Endothelial cell of umbilical vein (primary cell): ENCODE measurements around the gene UVRAG. TPM values are rescaled to one million over a fixed set of nuclear protein-coding genes. Genes with fewer than 3 reads are reported as not detected.

Experiments
- BruUV-seq: library from RNA; stranded (reverse); fragments of 400-500 nt; replicated peaks from 2 replicates; lab custom pipeline; 2021; lab: Mats Ljungman, UMichigan
- CTCF ChIA-PET: fragments of 300-600, 350-600 bp; sonication (Branson Sonifier 250); formaldehyde crosslinking; loops from one replicate; lab custom pipeline; 2021; ENCODE audit warnings: antibody characterized with exemption, inconsistent platforms; lab: Charles Lee
- POLR2A ChIA-PET: fragments of 300-600, 350-600 bp; sonication (Branson Sonifier 250); formaldehyde crosslinking; loops from one replicate; lab custom pipeline; 2021; ENCODE audit warnings: antibody characterized with exemption, inconsistent platforms; lab: Charles Lee
- DNase-seq: peaks from one replicate; pipeline ENCODE4 v3.0.0-alpha.2; 2011; ENCODE audit warnings: low read depth, low spot score
- FAIRE-seq: peaks from 2 replicates; lab custom pipeline; 2011; peaks lifted over from hg19 to GRCh38; lab: Jason Lieb, UNC
- H2AFZ ChIP-seq: 2 replicates; pipeline ENCODE4 v1.6.0; 2012; ENCODE audit warnings: low read depth, low read length, control low read depth, inconsistent platforms
- H3K27ac ChIP-seq: 2 replicates; pipeline ENCODE4 v1.5.1; 2011; ENCODE audit warnings: low read depth, mild to moderate bottlenecking, control low read depth, low read length, moderate library complexity; ENCODE audit not compliant: insufficient read depth
- H3K27me3 ChIP-seq, 2 experiments: 2 replicates each; pipeline versions ENCODE4 v1.6.0 to v1.6.1; 2011; ENCODE audit warnings: low read length in 2 of 2, mixed read lengths in 1 of 2; ENCODE audit not compliant: control insufficient read depth in 2 of 2, insufficient read depth in 2 of 2
- H3K36me3 ChIP-seq, 2 experiments: 2 replicates in 1 of 2; 3 replicates in 1 of 2; pipeline ENCODE4 v1.5.1; 2011; ENCODE audit warnings: low read length in 2 of 2, mild to moderate bottlenecking in 1 of 2, moderate library complexity in 1 of 2; ENCODE audit not compliant: control insufficient read depth in 2 of 2, insufficient read depth in 2 of 2; ENCODE audit errors: extremely low read depth in 1 of 2
- H3K4me1 ChIP-seq: 3 replicates; pipeline ENCODE4 v1.5.1; 2011; ENCODE audit warnings: mild to moderate bottlenecking, low read length; ENCODE audit not compliant: control insufficient read depth, insufficient read depth; ENCODE audit errors: extremely low read depth
- H3K4me2 ChIP-seq: 2 replicates; pipeline ENCODE4 v1.6.1; 2011; ENCODE audit warnings: low read length, control low read depth, mixed read lengths; ENCODE audit not compliant: insufficient read depth
- H3K4me3 ChIP-seq, 3 experiments: fragments of 200-600 bp in 1 of 3; sonication (generic), shearing (Covaris generic) in 1 of 3; replicated peaks in 1 of 3; 2 replicates each; pipeline ENCODE4 v1.5.1; 2011 to 2016; ENCODE audit warnings: control low read depth in 3 of 3, low read length in 3 of 3, mild to moderate bottlenecking in 2 of 3, inconsistent platforms in 1 of 3, low read depth in 1 of 3, moderate library complexity in 1 of 3; ENCODE audit not compliant: insufficient read depth in 1 of 3
- H3K79me2 ChIP-seq: 2 replicates; pipeline ENCODE4 v1.6.0; 2012; ENCODE audit warnings: low read length, inconsistent platforms; ENCODE audit not compliant: control insufficient read depth, insufficient read depth
- H3K9ac ChIP-seq: replicated peaks from 2 replicates; pipeline ENCODE3; 2011; ENCODE audit warnings: low read length, control low read depth; ENCODE audit not compliant: insufficient read depth; ENCODE audit errors: extremely low read depth
- H3K9me1 ChIP-seq: replicated peaks from 3 replicates; pipeline ENCODE4 v1.6.0; 2011; ENCODE audit warnings: mild to moderate bottlenecking, low read length; ENCODE audit not compliant: control insufficient read depth, insufficient read depth; ENCODE audit errors: extremely low read depth
- H3K9me3 ChIP-seq: replicated peaks from 2 replicates; pipeline ENCODE4 v1.5.1; 2012; ENCODE audit warnings: low read length, inconsistent platforms; ENCODE audit not compliant: control insufficient read depth, insufficient read depth
- H4K20me1 ChIP-seq: replicated peaks from 2 replicates; pipeline ENCODE3; 2011; ENCODE audit warnings: mild to moderate bottlenecking, low read length; ENCODE audit not compliant: control insufficient read depth, insufficient read depth; ENCODE audit errors: extremely low read depth
- CTCF ChIP-seq, 2 donors: IDR thresholded peaks; 1 replicate in 1 of 2; 2 replicates in 1 of 2; pipeline ENCODE4 v1.5.1; 2011; ENCODE audit warnings: low read length in 2 of 2, mild to moderate bottlenecking in 2 of 2, moderate library complexity in 2 of 2, control low read depth in 1 of 2, inconsistent platforms in 1 of 2, low read depth in 1 of 2; ENCODE audit not compliant: insufficient read depth in 1 of 2; ENCODE audit errors: extremely low read depth in 1 of 2
- EZH2 ChIP-seq: IDR thresholded peaks from 2 replicates; pipeline ENCODE4 v1.6.1; 2012; ENCODE audit warnings: borderline replicate concordance, low read depth, mild to moderate bottlenecking, moderate library complexity, low read length, inconsistent platforms; ENCODE audit not compliant: severe bottlenecking
- FOS ChIP-seq: IDR thresholded peaks from 2 replicates; pipeline ENCODE4 v1.6.1; 2011; ENCODE audit warnings: mild to moderate bottlenecking, low read length, moderate library complexity, borderline replicate concordance; ENCODE audit not compliant: insufficient read depth
- GATA2 ChIP-seq: IDR thresholded peaks from 2 replicates; pipeline ENCODE4 v1.7.0; 2011; ENCODE audit warnings: low read depth, mild to moderate bottlenecking, moderate library complexity, mixed read lengths, low read length; ENCODE audit not compliant: insufficient read length, insufficient read depth
- JUN ChIP-seq: IDR thresholded peaks from 2 replicates; pipeline ENCODE4 v1.6.1; 2011; ENCODE audit warnings: borderline replicate concordance, low read depth; ENCODE audit not compliant: insufficient read length, insufficient read depth
- MAX ChIP-seq: IDR thresholded peaks from 2 replicates; pipeline ENCODE4 v1.6.1; 2011; ENCODE audit not compliant: insufficient read depth, insufficient read length
- MYC ChIP-seq: IDR thresholded peaks from one replicate; pipeline ENCODE4 v1.6.1; 2011; ENCODE audit warnings: mild to moderate bottlenecking, low read depth, low read length
- POLR2A ChIP-seq: IDR thresholded peaks from 2 replicates; pipeline ENCODE4 v1.6.1; 2012; ENCODE audit warnings: low read depth, mild to moderate bottlenecking, control low read depth, low read length
- POLR2AphosphoS5 ChIP-seq: IDR thresholded peaks from 2 replicates; pipeline ENCODE4 v1.6.1; 2012; ENCODE audit warnings: low read depth, mild to moderate bottlenecking, control low read depth, low read length, moderate library complexity; ENCODE audit not compliant: insufficient read depth
- dilution Hi-C: fragments of 300-500 bp; cut with MboI; formaldehyde crosslinking; loops from one replicate; pipeline ENCODE4 v1.15.0; 2019; ENCODE audit warnings: low sequenced_read_pairs; ENCODE audit not compliant: extremely low pct_ligation_motif_present
- intact Hi-C: fragments of 100-400 bp; cut with micrococcal nuclease; formaldehyde crosslinking; loops from one replicate; pipeline ENCODE4 v1.10.0; 2022
- polyA plus RNA-seq, 4 experiments: library from polyadenylated mRNA; depleted of rRNA in 3 of 4; stranded (reverse) in 3 of 4; unstranded in 1 of 4; fragments of >200 nt; gene quantifications; 2 replicates each; pipeline versions ENCODE4 v1.2.1 to v1.2.3, GENCODE V29; 2011 to 2012; ENCODE audit warnings: missing spikeins in 1 of 4
- total RNA-seq: library from RNA; stranded (reverse); gene quantifications from 2 replicates; pipeline ENCODE4 v1.2.3, GENCODE V29; 2021

Gene UVRAG
- total and polyA plus RNA-seq, 2 donors (not counting 3 experiments of a cell fraction or from before 2014, with no cell fraction given), result 21.2 to 65.6 TPM

GRCh38 chr11:75840522-75840921 is 25.5 kb downstream of the UVRAG start:
- H3K4me2 ChIP-seq, result no peak overlapping the region
- FAIRE-seq, result no peak
- CTCF ChIA-PET, result interaction anchor here (1.2 to 2.6 kb wide), 5 partner anchors 8 to 37 kb away, joined by 3 to 9 read pairs (median 6); no protein-coding TSS in a partner anchor
- TF ChIP-seq FOS, result no peak
- no peak for TF ChIP-seq MYC
- no peak overlapping the region for H2AFZ ChIP-seq
- peaks cover 0 to 2% of the 10 kb centered on the region in 2 experiments for H3K36me3 ChIP-seq
- H3K9ac ChIP-seq, result no peak overlapping the region
- H3K4me1 ChIP-seq, result peaks cover 5% of the 10 kb centered on the region
- dilution Hi-C loops, result no loop called here
- intact Hi-C loops, result no loop called here
- no TSS peak for BruUV-seq
- DNase-seq, result no peak
- no peak overlapping the region for H3K4me3 ChIP-seq
- H4K20me1 ChIP-seq, result peaks cover 2% of the 10 kb centered on the region
- H3K9me1 ChIP-seq, result no peaks in the 10 kb centered on the region
- POLR2A ChIA-PET, result interaction anchor here (0.8 kb wide), 1 partner anchor 13 kb away, joined by 3 read pairs; no protein-coding TSS in a partner anchor
- H3K9me3 ChIP-seq, result no peaks in the 10 kb centered on the region
- H3K79me2 ChIP-seq, result peaks cover 88% of the 10 kb centered on the region
- H3K27ac ChIP-seq, result no peak overlapping the region
- no peaks in the 10 kb centered on the region for H3K27me3 ChIP-seq

- POLR2A ChIA-PET, result no interaction called here
- Histone ChIP-seq H3K79me2 (peaks cover 90% of the 10 kb centered on the region), H3K9me3 (no peaks in the 10 kb centered on the region), H2AFZ (no peak overlapping the region), H3K27ac (no peak overlapping the region), H3K9ac (no peak overlapping the region), H4K20me1 (peaks cover 2% of the 10 kb centered on the region), H3K4me1 (peaks cover 5% of the 10 kb centered on the region), H3K9me1 (no peaks in the 10 kb centered on the region), H3K4me3 (no peak overlapping the region), H3K27me3 (no peaks in the 10 kb centered on the region), H3K4me2 (no peak overlapping the region), H3K36me3 (peaks cover 0 to 2% of the 10 kb centered on the region in 2 experiments)
- intact Hi-C loops, result no loop called here
- TF ChIP-seq MYC, result no peak
- no peak for TF ChIP-seq CTCF (IDR thresholded peaks at IDR 0.05; ENCODE audit: extremely low read depth in 1 of 2, insufficient read depth in 1 of 2, low read depth in 1 of 2, low read length in 2 of 2)
- TF ChIP-seq EZH2, result no peak
- no peak for TF ChIP-seq POLR2A
- no peak for TF ChIP-seq JUN
- TF ChIP-seq MAX, result no peak
- no peak for TF ChIP-seq FOS
- TF ChIP-seq GATA2, result no peak
- no peak for TF ChIP-seq POLR2AphosphoS5
- FAIRE-seq (no peak), DNase-seq (no peak)
- dilution Hi-C loops, result no loop called here
- no TSS peak for BruUV-seq
- CTCF ChIA-PET, result interaction anchor here (0.8 to 2.0 kb wide), 3 partner anchors 9 to 25 kb away, joined by 3 to 6 read pairs (median 4); no protein-coding TSS in a partner anchor
These were observed 26.7 kb downstream of the UVRAG start for GRCh38 chr11:75841739-75842138.
